Neuron (in vitro differentiated cells): Measurements from ENCODE around the gene THRA.

Experiments
- H2AFZ ChIP-seq: one replicate; pipeline ENCODE4 v1.6.1; 2013; ENCODE audit warnings: low read depth, mild to moderate bottlenecking, inconsistent platforms, low read length, moderate library complexity
- H3K27me3 ChIP-seq: one replicate; pipeline ENCODE4 v1.6.1; 2013; ENCODE audit warnings: low read length; ENCODE audit not compliant: insufficient read depth
- H3K36me3 ChIP-seq: one replicate; pipeline ENCODE4 v1.6.1; 2013; ENCODE audit warnings: low read length; ENCODE audit not compliant: insufficient read depth
- H3K4me1 ChIP-seq: one replicate; pipeline ENCODE4 v1.6.1; 2013; ENCODE audit warnings: low read length; ENCODE audit not compliant: insufficient read depth
- H3K4me3 ChIP-seq: 2 replicates; pipeline ENCODE4 v1.5.1; 2013; ENCODE audit warnings: mild to moderate bottlenecking, low read length, moderate library complexity
- H3K9me3 ChIP-seq: one replicate; pipeline ENCODE4 v1.6.1; 2013; ENCODE audit warnings: low read length

Gene THRA

DNA sequence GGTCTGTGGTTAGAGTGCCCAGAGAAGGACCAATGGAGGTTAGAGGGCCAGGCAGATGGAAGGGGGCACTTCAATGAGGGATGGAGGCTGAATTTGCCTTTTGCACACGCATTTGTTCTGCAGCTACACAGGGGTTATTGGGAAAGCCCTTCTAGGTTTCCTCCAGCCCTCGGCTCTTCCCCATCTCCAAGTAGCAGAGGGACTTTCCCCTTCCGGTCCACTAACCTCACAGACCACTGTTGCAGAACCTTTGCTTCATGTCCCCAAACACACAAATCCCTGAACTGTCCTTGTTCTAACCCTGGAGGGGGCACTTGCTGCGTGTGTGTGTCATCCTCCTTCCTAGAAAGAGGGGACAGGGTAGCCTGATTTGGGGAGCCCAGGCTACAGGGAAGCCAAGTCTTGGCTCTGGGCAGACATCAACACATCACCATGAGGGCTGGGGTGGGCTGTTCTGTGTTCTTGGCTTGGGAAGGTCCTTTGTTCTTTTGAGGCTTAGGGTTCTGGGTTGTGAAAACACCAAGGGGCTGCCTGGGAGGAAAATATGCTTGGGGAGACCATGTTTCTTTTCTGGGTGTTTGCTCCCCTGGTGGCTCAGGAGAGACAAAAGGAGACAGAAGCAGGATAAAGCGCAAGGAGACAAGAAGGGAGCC is 44.9 kb downstream of the THRA start:
- Histone ChIP-seq H3K4me3 (peak overlapping the region; percentile 24), H3K4me1 (peaks cover 61% of the 10 kb centered on the region)

DNA sequence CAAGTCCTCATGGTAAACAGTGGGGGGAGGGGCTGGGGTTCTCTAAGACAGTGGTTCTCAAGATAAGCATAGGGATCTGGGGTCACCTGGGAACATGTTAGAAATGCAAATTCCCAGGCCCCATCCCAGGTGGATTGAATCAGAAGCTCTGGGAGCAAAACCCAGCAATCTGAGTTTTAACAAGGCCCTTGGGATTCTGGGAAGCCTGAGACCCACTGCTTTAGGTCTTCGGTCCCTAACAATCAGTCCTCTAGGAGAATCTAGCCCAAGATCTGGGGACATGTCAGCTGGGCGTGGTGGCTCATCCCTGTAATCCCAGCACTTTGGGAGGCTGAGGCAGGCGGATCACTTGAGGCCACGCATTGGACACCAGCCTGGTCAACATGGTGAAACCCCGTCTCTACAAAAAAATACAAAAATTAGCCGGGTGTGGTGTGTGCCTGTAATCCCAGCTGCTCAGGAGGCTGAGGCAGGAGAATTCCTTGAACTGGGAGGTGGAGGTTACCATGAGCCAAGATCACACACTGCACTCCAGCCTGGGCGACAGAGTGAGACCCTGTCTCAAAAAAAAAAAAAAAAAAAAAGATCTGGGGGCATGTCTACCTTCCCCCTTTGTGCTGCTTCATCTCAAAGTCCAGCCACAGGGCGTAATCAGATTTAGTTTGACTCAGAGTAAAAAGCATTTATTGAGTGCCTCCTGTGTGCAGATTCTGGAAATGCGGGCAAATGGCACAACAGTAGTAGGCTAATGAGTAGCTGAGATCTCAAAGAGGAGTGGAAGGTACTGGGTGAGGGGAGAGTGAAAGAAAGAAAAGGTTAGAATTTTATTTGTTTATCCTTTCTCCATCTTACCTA is 46.4 kb downstream of the THRA start:
- no peaks in the 10 kb centered on the region for H3K27me3 ChIP-seq
- H3K36me3 ChIP-seq = no peaks in the 10 kb centered on the region
- H3K9me3 ChIP-seq = no peaks in the 10 kb centered on the region
- H3K4me3 ChIP-seq = no peak overlapping the region
- H3K4me1 ChIP-seq = peaks cover 62% of the 10 kb centered on the region
- no peak overlapping the region for H2AFZ ChIP-seq

More for the DNA sequence above, 44.9 kb downstream of the THRA start:
- Histone ChIP-seq H3K27me3 (no peaks in the 10 kb centered on the region), H3K9me3 (no peaks in the 10 kb centered on the region), H3K36me3 (no peaks in the 10 kb centered on the region), H2AFZ (peak overlapping the region; percentile 18)

DNA sequence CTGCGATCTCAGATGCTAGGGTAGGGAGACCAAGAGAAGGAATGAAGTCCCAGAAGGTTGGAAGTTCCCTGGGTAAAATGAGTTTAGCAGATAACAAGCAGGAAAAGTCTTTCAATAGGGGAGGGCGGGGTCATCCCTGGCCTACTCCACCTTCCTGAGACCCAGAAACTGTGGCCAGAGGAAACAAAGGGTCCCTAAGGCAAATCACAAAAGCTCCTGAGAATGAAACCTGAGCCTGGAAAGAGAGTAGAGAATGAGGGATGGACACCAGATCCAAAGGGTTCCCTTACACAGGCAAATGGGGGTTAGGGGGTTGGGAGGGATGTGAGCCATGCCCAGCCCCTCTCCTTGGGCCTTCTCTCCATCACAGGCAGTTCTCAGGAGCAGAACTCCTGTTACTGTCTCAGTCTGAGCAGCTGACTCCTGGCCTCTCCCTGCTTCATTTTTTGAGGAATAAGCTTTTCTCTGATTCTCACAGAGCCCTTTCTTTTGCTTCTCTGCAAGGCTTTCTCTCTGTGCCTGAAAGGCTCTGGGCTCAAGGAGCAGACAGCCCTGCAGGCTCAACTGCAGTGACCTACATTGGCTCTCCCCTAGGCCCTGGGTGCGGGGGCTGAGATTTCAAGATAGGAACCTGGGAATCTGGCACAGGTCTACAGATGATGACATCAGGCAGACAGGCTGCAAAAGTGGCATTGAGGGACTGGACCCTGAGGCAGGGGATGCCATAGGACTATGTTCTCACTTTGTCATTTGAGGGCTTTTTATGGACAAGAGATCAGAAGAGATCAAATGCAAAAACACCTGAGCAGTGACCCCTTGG is 47.5 kb downstream of the THRA start:
- Histone ChIP-seq H2AFZ (no peak overlapping the region), H3K36me3 (no peaks in the 10 kb centered on the region), H3K27me3 (no peaks in the 10 kb centered on the region), H3K4me1 (peaks cover 65% of the 10 kb centered on the region), H3K4me3 (no peak overlapping the region), H3K9me3 (no peaks in the 10 kb centered on the region)

DNA sequence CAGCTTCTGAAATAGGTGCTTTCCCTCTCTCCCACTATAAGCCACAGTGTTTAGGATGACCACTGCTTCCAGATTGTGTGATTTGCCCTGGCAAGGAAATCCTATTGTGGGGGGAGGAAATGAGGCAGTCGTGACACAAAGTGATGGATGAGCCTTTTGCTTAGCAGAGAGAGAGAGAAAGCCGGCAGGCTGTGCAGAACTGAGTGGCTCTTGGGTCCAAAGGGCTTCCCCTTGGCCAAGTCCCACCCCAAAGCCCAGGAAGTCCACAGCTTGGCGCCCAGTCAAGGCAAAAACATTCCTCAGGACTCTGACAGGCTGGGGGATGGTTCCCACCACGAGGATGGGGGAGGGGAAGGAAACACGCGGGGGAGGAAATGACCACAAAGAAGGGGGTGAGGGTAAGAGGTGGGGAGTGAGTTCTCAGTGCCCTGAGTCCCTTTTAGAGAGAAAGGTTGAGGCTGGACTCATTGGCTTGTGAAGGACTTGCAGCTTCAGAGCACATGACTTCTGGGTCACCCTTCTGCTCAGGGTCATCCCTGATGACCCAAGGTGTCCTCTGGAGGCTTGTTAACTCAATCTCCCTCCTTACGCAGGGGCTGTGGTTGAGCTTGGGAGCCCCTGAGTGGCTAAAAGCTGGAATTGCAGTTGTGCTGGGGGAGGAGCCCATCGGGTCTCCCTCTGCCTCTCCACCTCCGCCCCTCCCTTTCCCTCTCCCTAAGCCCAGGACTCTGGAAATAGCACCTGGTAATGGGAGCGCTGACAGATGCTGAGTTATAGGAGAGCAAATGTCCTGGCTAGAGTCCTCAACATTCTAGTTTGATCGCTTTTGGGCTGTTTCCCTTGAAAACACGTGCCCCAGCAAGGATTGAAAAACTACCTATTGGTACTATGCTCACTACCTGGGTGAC is 48.7 kb downstream of the THRA start:
- Histone ChIP-seq H3K27me3 (no peaks in the 10 kb centered on the region), H3K4me3 (no peak overlapping the region), H3K9me3 (no peaks in the 10 kb centered on the region), H3K36me3 (no peaks in the 10 kb centered on the region), H3K4me1 (peaks cover 63% of the 10 kb centered on the region), H2AFZ (no peak overlapping the region)

DNA sequence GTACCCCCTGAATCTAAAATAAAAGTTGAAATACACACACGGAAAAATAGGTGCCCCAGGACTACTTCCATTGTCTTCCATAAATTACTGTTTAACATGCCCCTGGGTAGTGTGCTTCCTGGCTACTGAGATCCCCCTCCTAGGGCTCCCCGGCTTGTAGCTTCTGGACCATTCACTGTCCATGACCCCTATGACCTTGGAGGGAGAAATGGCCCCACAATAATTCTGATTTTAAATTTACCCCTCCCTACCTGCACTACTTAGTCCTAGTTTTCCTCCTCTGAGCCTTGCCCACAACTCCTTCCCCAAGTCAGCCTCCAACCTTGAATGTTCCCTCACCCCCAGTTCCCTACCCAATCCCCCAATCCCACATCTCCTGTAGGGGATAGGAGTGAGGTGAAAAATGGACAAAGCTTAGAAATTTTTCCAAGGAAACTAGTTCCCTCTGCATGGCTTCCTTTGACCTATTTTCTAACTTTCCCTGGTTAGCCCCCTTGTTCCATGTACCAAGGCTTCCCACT is 49.5 kb downstream of the THRA start:
- no peaks in the 10 kb centered on the region for H3K27me3 ChIP-seq

DNA sequence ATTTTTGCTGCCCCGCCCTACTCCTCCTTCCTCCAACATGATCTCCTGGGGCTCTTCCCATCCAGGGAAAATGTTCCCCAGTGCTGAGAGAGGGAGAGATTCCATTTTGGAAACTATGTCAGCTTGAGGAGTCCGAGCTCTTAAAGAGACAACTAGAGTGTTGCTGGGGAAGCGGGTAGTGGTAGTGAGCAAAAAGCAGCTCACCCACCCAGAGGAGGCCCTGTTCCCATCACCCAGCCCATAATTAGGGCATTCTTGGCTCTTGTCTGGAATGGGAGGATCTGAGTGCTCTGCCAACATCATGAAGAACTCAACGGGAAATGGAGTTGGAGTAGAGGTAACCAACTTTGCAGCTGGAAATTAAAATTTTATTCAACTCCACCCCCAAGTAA is 49.9 kb downstream of the THRA start:
- Histone ChIP-seq H3K4me3 (no peak overlapping the region), H3K4me1 (peaks cover 51% of the 10 kb centered on the region), H3K9me3 (no peaks in the 10 kb centered on the region), H3K36me3 (no peaks in the 10 kb centered on the region), H2AFZ (no peak overlapping the region), H3K27me3 (no peaks in the 10 kb centered on the region)

More for the DNA sequence above, 49.5 kb downstream of the THRA start:
- H2AFZ ChIP-seq = no peak overlapping the region
- H3K9me3 ChIP-seq = no peaks in the 10 kb centered on the region
- peaks cover 55% of the 10 kb centered on the region for H3K4me1 ChIP-seq
- no peak overlapping the region for H3K4me3 ChIP-seq
- H3K36me3 ChIP-seq = no peaks in the 10 kb centered on the region

DNA sequence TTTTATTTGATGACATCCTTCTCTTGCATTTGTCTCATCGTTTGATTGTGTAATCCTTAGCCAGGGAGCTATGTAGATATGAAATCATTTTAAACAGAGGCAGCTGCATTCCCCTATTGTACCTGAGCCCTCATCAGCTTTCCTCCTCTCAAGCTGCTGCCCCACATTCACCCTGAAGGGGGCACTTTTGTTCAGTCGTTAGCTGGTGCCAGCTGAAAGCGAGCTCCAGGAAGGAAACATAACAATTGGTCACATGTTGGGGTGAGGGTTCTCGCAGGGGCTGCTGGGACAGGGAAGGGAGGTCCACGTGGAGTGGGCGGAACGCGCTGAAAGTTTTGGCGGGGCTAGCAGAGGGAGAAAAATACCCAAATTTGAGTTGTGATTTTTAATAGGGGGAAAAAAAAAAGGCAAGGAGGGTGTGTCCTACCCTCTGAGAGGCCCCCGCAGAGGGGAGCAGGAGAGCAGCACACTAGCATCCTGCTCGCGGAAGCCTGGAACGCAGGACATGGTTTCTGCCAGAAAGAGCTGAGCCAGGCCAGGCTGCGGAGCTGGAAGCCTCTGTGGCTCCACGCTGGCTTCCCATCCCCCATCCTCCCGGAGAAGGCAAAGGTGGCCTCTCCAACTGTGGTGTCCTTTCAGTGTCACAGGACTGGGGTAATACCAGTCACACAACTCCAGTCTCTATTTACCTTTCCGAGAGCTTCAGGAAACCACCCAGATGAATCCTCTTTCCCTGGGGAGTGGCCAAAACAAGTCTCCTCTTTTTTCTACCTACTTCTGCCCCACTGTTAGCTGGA is 50.5 kb downstream of the THRA start:
- H3K4me1 ChIP-seq = peaks cover 45% of the 10 kb centered on the region

DNA sequence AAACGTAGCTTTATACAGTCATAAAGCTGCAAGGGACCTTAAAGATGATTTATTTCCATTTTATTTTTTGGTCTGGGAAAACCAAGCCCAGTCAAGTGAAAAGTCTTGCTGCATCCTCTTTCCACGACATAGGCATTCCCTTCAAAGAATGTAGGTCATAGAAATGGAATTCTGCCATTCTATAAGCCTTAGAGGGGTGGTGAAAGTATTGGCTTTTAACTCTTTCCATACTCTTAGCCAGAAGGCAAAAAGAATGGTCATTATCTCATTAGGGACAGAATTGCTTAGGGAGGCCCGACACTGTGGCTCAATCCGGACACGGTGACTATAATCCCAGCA is 51.1 kb downstream of the THRA start:
- Histone ChIP-seq H3K4me3 (peak overlapping the region; percentile 48), H3K4me1 (peaks cover 44% of the 10 kb centered on the region), H3K9me3 (no peaks in the 10 kb centered on the region), H3K27me3 (no peaks in the 10 kb centered on the region), H3K36me3 (no peaks in the 10 kb centered on the region), H2AFZ (peak overlapping the region; percentile 17)

More for the DNA sequence above, 50.5 kb downstream of the THRA start:
- Histone ChIP-seq H3K4me3 (peak overlapping the region; percentile 48), H3K9me3 (no peaks in the 10 kb centered on the region), H2AFZ (peak overlapping the region; percentile 17), H3K27me3 (no peaks in the 10 kb centered on the region), H3K36me3 (no peaks in the 10 kb centered on the region)

DNA sequence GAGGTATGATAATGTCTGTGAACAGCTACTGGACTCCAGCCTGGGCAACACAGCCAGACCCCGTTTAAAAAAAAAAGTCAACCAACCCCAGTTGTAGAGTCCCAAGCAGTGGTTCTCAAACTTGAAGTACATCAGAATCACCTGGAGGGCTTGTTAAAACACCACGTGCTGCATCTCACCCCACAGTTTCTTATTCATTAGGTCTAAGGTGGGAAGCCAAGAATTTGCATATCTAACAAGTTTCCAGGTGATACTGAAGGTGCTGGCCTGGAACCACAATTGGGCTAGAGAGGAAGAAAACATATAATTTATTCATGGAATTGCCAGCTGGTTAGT is 52.3 kb downstream of the THRA start:
- Histone ChIP-seq H3K4me1 (peaks cover 40% of the 10 kb centered on the region), H3K27me3 (no peaks in the 10 kb centered on the region), H3K9me3 (no peaks in the 10 kb centered on the region), H3K4me3 (no peak overlapping the region), H3K36me3 (no peaks in the 10 kb centered on the region), H2AFZ (no peak overlapping the region)

DNA sequence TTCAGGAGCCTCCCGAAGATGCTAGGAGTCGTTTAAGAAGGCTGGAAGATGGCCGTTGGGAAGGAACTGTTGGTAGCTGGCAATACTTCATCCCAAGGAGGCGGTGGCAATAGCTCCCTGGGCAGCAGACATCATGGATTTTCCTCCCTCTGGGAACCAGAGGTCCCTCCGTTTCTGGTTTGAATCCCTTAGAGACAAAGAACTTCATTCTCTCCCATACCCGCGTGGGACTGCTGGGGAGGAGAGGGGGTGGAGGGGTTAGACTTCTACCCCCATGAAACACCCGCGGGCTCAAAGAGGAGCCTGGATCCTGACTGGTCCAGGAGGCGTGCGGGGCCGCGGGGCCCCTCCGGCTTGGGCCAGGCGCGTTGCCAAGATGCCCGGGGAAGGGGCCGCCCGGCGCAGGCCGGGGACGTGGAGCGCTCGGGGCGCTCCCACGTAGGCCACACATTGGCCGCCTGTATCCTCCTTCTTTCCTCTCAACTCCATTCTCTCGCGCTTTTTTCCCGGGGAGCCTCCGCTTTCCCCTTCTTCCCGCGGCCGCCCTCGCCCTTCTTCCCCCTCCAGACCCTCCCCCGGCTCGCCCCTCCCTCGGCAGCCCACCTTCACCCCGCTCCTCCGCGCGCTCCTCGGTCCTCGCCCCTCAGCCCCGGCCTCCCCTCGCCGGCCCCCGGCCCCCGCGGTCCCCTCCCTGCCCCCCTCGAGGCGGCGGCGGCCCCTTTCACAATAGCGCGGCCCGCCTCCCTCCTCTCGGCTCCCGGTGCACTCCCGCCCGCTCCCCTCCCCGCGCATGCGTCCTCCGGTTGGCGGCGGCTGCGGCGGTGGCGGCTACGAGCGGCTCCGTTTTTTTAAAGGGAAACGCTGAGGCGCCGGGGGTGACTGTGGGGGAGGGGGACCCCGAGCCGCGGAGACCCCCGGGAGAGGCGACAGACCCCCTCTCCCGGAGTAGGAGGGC is 58.7 kb downstream of the THRA start, which contains the start of gene MSL1:
MSL1 (plus strand) TSS at position 791 of the 955 bp plus-strand sequence. CDS start 642 bp downstream, outside the sequence.
- peak within 1 kb of the TSS; percentile 81 for H3K4me3 ChIP-seq
- no peaks in the 10 kb centered on the region for H3K27me3 ChIP-seq
- peaks cover 11% of the 10 kb centered on the region for H3K36me3 ChIP-seq
- peaks cover 21% of the 10 kb centered on the region for H3K4me1 ChIP-seq
- no peak within 1 kb of the TSS for H2AFZ ChIP-seq
- H3K9me3 ChIP-seq = no peaks in the 10 kb centered on the region
